Adipose tissue (tissue), 3 donors: ENCODE results near the gene PSMA6. TPM values are rescaled to one million over a fixed set of nuclear protein-coding genes. Genes with fewer than 3 reads are reported as not detected.
A peak's percentile ranks its signal among the peaks of the same experiment; 100 is the strongest.
"Not testable (repeated sequence)": the region's sequence is repeated elsewhere in the genome, so short reads cannot be mapped to it uniquely, and the experiment has no call there.

Experiments used
- H3K27ac ChIP-seq: one replicate; pipeline ENCODE4 v1.5.1; 2013; ENCODE audit warnings: low read depth, low read length
- WGBS, 3 donors: extraction: QIAGEN DNeasy Blood & Tissue Kit; methylation state at CpG; one replicate each; pipeline ENCODE4 v1.1.7; 2013; 5-methylcytosine and 5-hydroxymethylcytosine counted together
- polyA plus RNA-seq, 3 donors: library from polyadenylated mRNA; stranded (reverse); fragments of 200-250 nt; gene quantifications; one replicate each; pipeline ENCODE4 v1.2.3, GENCODE V29; 2013
- donor health status: healthy with polysubstance abuse.
- donor health status: Bipolar disorder and iron deficiency.
- donor health status: healthy.

The PSMA6 gene
- polyA plus RNA-seq, 3 donors: 92.3 to 191 (median 173) TPM

DNA sequence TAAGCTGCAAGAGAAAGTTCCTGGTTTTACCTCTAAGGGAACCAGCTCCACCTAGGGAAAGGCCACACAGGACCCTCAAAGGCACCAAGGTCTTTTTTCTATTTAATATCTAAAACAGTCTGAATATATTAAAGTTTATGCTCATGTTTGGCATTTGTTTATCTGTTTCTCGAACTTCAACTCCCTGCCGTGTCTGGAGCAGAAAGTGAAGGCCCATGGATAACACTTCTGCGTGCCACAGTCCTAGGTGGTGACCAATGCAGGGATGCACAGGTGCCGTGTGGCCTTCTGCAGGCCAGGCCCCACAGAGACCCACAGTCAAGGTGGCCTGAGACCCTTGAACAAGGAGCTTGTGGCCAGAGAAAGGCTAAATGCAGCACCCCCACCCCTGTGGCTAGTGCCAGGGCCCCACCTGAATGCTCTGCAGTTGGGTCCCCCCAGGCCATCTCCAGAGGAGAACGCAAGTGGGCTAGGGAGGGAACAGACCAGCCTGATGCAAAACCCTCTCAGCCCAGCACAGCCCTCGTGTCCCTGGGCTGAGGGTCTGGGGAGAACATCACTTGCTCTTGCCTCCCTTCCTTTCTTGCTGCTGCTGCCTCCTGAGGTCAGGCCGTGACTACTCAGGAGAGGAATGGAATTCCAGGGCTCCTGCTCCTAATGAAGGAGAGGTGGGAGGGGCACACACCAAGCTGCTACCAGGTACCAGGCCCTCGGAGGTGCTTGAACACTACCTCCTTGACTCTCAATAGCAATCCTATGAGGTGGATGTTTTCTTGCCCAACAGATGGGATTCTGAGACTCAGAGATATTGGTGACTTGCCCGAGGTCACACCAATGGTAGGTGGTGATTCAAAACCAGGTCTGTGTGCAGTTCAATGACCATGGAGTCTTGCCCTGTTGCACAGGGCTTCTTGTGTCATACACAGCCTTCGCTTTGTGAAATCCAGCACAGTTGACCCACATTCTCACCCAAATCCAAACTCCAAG, 45.4 kb downstream of the PSMA6 start:
- 76 to 86% (median 78%) methylated on average over 10 of the region's 10 CpGs for WGBS, 3 donors
- no peak overlapping the region for H3K27ac ChIP-seq

DNA sequence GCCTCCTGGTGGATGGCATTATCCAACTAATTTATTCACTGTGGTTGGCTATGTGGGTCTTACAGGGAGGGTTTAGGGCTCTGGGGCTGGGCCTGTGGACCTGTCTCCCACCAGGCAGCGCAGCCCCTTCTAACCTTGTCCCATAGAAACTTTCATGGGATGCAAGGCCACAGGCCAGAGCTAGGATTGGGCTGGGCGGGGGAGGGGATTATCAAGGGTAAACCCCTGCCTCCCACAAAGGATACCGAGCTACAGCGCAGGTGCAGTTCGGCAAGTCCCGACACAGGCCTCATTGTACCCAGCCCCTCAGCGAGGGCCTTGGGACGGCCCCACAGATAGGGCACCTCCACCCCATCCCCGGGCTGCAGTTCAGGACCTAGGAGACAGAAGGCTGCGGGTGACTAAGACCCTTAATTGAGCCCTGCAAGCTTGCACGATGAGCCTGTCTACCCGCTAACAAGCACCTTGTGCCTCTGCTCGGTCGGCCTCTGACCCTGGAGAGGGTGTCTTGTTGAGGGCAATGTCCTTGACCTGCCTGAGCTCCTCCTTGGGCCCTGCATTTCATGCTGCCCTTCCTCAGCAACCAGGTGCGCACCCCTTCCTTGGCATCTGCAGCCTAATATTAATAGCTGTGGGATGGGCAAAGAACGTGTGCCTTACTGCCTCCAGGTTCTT, 46.7 kb downstream of the PSMA6 start:
- 89 to 90% (median 90%) methylated on average over 16 of the region's 16 CpGs for whole genome bisulfite sequencing, 3 donors
- H3K27ac ChIP-seq: no peak overlapping the region

DNA sequence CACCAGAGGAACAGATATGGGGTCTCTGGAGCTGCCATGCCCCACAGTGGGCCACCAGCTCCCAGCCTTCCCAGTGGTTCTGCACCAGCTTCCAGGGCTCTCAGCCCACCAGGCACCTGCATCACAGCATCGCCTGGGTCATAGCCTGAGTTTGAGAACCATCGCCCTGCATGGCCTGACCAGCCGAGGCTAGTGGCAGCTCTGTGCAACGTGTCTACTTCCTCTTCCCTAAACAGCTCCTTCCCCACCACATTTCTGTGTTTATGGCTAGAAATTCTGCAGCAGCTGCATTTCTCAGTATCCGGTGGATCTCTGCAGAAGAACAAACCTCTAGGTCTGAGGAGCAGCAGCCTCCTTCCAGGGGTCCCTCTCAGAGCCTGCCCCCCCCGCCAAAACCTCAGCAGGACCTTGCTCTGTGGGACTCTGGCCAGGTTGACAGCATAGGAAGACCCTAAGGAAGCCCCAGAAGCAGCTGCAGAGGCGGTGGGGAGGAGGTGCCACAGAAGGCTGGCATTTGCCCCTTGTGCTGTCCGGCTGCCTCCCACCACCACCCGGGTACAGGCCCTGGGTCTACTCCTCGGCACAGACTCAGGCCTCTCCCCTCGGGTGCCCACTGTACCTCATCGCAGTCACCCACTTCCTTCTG, 47.7 kb downstream of the PSMA6 start:
- no peak overlapping the region for H3K27ac ChIP-seq
- WGBS, 3 donors: 44 to 77% (median 52%) methylated on average over 12 of the region's 12 CpGs

DNA sequence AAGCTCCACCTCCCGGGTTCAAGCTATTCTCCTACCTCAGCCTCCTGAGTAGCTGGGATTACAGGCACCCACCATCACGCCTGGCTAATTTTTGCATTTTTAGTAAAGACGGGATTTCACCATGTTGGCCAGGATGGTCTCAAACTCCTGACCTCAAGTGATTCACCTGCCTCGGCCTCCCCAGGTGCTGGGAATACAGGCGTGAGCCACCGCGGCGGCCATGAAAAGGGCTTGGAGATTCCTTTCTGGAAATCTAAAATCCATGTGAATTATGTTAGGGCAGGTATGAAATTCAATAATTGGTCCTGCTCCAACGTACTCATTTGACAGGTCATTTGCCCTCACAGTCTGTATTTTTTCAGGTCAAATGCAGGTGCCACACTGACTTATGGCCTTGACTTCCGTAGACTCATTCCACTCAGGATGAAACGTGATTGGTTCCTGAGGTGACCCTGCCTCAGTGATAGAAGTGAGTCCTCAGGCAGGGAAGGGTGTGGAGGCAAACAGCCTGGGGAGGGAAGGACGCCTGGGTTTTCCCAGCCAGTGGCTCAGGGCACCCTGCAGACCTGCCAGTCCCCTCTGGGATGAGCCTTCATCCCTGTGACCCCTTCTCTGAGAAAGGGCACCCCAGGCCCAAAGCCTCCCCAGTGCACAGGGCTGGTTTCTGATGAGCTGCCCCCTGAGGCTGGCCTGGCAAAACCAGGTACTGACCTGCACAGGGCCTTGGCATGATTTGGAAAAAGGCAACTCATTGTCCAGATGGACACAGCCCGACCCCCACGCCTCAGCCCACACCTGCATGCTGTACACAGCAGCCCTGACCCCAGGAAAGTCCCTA, 48.7 kb downstream of the PSMA6 start:
- peak overlapping the region; percentile 47 for H3K27ac ChIP-seq
- WGBS, 3 donors: 59 to 86% (median 84%) methylated on average over 14 of the region's 14 CpGs

DNA sequence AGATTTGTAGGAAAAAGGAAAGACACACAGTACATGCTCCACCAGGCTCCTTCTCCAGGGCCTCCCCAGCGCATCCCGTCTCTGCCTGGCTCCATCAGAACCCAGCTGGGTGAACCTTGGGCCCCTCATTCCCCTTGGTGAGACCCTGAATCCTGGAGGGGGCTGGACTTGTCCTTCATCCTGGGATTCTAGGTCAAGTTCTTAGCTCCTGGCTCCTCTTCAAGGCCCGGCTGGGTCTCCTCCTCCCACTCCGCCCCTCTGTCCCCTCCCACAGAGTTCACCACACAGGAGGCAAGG, 49.2 kb downstream of the PSMA6 start:
- peak overlapping the region; percentile 47 for H3K27ac ChIP-seq
- 11 to 18% (median 14%) methylated on average over 4 of the region's 4 CpGs for WGBS, 3 donors

DNA sequence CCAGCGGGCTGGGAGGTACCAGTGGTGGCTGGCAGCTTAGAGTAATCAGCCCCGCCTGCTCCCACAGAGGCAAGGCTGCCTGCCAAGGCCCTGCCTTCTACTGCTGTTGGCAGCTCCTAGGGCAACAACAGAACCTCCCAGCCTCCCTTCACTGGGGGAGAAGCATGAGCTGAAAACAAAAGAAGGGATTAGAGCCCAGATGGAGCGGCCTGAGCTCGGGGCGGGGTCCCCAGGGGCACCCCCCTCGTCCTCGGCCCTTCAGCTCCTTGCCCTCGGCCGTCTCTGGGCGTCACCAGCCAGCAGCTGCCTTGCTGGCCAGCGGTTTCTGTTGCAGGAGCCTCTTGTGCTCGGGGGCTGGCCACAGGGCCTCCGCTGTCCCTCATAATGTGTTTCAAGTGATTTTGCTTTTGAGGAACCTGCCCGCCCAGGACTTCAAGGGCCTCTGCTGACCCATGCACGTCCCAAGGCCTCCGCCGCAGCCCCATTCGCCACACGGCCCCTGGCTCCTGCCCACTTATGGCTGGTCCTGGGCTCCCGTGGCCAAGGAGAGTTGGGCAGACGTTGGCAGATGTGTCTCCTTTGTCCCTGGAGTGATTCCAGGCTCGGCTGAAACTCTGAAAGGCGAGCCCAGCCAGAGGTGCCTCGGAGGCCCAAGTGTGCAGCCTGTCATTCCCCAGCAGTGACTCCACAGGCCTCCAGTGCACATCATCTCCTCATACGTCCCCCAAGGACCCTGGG, 49.7 kb downstream of the PSMA6 start:
- peak overlapping the region; percentile 88 for H3K27ac ChIP-seq

DNA sequence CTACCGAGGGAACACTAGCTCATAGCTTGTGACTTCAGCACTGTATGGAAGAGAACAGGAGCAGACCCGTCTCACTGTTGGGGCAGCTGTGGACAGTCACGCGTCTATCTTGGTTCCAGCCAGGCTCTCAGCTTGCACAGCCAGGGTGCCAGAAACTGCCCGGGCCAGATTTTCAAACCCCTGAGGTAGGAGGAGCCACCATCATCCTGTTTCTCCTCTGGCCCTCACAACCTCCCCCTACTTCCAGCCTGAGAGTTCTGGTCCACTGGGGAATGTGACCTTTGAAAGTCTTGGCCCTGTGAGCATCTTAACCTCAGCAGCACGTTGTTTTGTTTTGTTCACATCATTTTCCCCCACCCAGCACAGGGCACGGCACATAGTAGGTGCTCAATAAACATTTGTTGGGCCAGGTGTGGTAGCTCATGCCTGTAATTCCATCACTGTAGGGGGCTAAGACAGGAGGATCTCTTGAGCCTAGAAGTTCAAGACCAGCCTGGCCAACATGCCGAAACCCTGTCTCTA, 50.4 kb downstream of the PSMA6 start:
- 42 to 58% (median 48%) methylated on average over 8 of the region's 8 CpGs for WGBS, 3 donors
- peak overlapping the region; percentile 88 for H3K27ac ChIP-seq

More for the DNA sequence above, 49.7 kb downstream of the PSMA6 start:
- 18 to 28% (median 27%) methylated on average over 25 of the region's 25 CpGs for WGBS, 3 donors

DNA sequence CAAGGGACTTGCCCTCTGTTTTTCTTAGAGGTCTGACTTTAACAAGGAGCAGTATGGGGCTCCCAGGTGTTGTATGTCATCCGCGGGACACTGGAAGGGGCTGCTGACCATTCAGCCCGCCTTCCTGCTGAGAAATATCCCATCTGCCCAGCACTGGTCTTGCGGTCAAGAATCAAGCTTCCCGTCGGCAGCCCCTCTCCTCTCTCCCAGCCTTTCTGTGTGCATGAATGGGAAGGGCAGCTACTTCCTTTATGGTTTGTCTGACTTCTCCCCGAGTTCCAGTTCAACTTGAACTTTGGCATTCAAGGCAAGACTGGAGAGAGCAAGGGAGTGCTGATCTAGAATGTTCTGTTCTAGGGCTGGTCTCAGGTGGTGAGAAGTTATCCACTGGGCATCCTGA, 51.5 kb downstream of the PSMA6 start:
- 60 to 69% (median 61%) methylated on average over 7 of the region's 7 CpGs for WGBS, 3 donors
- H3K27ac ChIP-seq: no peak overlapping the region

DNA sequence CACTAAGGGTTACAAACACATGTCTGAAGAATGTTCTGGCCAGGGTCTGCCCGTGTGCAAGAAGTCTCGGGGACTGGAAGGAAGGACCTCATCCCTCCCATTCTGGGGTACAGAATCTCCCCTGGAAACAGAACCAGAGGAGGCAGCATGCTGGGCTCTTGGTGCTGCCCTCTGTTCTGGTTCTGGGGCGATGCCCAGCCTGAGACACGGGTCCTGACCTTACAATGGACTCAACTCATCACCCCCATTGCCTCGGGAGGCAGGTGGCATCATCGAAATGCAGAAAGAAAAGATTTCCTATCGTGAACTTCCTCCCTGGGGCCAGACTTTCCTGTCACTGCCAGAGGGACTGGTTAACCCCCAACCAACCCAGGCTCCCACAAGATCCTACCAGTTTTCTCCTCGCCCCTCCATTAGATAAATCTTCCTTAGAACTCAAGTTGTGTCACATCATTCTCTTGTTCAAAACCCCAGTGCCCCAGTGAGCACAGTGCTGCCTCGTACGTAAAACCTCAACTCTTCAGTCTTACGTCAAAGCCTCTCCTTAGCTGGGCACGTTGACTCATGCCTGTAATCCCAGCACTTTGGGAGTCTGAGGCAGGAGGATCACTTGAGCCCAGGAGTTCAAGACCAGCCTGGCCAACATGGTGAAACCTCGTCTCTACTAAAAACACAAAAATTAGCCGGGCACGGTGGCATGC, 52.1 kb downstream of the PSMA6 start:
- WGBS, 3 donors: 54 to 84% (median 64%) methylated on average over 15 of the region's 15 CpGs
- H3K27ac ChIP-seq: no peak overlapping the region

DNA sequence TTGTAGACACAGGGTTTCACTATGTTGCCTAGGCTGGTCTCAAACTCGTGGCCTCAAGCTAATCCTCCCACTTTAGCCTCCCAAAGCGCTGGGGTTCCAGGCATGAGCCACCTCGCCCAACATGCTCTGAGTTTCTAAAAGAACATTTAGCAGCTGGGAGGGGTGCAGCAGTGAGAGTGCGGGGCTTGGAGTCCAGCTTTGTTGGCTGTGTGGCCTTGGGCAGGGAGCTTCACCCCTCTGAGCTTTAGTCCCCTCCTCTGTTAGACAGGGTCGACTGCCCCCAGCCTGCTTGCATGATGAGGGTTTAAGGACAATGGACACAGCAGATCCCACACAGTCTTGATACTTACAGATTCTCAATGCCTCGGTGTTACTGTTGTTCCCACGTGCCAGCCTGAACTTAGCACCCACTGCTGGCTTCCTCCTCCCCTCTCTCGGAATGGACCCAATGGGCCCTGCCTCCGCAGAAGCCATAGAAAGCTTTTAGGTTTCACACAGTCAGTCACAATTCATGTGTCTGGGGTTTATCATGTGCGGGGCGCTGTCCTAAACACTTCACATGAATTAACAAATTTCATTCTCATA, 54.6 kb downstream of the PSMA6 start:
- H3K27ac ChIP-seq: no peak overlapping the region
- WGBS, 3 donors: 86 to 94% (median 88%) methylated on average over 11 of the region's 11 CpGs

DNA sequence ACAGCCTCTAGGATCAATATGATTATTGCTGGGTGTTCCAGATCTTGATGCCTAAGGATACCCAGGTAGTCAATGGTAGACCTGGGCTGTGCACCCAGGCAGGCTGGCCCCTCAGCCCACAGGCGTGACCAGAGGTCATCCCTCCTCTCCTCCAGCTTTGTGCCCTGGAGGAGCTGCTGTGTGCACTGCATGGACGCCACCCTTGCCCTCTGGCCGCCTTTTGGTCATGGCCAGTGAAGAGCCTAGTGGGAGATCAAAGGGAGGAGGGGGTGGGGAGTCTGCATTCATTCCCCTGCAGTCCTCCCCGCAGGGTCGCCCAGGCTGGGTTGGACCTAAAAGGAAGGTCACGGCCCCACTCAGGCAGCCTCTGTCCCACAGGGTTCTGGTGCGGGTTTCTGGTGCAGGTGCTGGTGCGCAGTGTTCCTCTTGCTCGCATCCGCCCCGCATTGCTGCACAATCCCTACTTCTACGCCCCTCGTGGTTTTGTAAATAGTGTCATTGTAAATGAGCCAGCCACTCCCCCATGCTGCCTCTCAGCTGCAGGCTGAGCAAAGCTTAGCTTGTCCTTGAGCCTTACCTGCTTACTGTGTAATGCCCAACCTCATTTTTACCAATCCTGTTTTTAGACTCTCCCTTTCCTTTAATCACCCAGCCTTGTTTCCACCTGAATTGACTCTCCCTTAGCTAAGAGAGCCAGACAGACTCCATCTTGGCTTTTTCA, 55.3 kb downstream of the PSMA6 start:
- 39 to 68% (median 61%) methylated on average over 12 to 13 of the region's 13 CpGs for WGBS, 3 donors
- H3K27ac ChIP-seq: no peak overlapping the region

DNA sequence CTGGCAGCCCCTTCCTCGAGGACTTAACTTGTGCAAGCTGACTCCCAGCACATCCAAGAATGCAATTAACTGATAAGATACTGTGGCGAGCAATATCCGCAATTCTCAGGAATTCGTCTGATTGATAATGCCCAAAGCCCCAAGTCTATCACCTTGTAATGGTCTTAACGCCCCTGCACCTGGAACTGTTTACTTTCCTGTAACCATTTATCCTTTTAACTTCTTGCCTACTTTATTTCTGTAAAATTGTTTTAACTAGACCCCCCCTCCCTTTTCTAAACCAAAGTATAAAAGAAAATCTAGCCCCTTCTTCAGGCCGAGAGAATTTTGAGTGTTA, 55.8 kb downstream of the PSMA6 start:
- H3K27ac ChIP-seq: not testable (repeated sequence)
- 50 to 75% (median 68%) methylated on average over 5 to 6 of the region's 6 CpGs for WGBS, 3 donors

DNA sequence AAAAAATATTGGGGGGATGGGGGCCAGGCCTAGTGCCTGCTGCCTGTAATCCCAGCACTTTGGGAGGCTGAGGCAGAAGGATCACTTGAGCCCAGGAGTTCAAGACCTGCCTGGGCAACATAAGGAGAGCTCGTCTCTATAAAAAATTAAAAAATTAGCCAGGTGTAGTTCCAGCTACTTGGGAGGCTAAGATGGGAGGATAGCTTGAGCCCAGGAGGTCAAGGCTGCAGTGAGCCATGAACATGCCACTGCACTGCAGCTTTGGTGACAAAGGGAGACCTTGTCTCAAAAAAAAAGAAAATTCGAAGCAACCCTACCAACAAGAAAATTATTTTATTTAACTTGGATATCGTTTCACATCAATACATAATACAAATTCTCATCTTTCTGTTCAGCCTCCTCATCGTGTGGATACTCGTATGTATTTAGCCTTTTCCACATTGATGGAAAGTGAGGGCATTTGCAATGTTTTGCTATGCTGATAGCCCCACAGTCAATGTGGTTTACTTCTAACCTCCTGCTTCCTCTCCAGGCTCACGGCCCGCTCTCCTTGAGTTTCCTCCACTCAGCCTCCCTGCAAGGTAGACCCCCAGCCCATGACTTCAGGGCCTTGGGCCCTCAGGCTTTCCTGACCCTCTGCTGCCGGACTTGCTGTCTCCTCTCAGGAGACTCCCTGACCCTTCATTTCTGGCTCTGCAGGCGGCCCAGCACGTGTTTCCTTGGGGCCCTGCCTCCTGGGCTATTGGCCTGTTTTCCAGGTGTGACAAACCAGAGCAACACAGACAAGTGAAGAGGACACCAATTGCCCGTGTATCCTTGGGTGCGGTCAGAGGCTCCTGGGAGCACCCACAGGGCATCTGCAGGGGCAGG, 57.5 kb downstream of the PSMA6 start:
- 70 to 91% (median 79%) methylated on average over 12 of the region's 12 CpGs for WGBS, 3 donors
- H3K27ac ChIP-seq: no peak overlapping the region

DNA sequence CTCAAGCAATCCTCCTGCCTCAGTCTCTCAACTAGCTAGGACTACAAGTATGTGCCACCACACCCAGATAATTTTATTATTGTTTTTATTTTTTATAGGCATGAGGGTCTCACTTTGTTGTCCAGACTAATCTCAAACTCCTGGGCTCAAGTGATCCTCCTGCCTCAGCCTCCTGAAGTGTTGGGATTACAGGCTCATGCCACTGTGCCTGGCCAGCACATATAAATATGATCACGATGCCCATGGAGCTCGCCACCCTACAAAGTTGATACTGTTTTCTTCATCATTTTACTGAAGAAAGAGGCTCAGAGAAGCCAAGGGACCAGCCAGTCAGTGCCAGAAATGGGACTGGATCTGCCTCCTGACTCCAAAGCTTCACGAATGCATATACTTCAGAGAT, 59.3 kb downstream of the PSMA6 start:
- WGBS, 3 donors: 89 to 97% (median 95%) methylated on average over 3 of the region's 3 CpGs
- no peak overlapping the region for H3K27ac ChIP-seq

DNA sequence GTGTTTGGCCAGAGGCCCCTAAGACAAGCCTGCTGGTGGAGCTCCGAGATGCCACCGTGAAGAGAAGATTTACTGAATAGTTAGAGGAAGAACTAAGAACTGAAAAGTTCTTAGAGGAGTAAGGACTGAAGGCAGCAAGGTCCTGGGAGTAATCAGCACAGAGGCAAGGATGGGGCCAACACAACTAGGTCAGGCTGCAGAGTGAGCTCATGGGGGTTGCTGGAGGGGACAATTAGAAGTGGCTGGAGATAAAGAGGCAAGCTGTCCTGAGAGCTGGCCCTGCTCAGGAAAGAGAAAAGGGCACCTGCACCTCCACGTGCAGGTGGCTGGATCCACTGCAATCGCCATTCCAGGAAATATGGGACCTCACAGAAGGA, 59.7 kb downstream of the PSMA6 start:
- 54 to 83% (median 69%) methylated on average over 4 of the region's 4 CpGs for WGBS, 3 donors

More for the DNA sequence above, 59.7 kb downstream of the PSMA6 start:
- H3K27ac ChIP-seq: no peak overlapping the region
